C1 segment of cervical spinal cord (tissue), 14 donors: ENCODE data around the gene MSANTD3.
A peak's percentile ranks its signal among the peaks of the same experiment; 100 is the strongest.
"Not testable (repeated sequence)": the region's sequence is repeated elsewhere in the genome, so short reads cannot be mapped to it uniquely, and the experiment has no call there.

Source experiments
- DNase-seq, 14 donors: peaks; one replicate each; lab custom pipeline; 2025; lab: John Stamatoyannopoulos, UW

MSANTD3 gene

DNA sequence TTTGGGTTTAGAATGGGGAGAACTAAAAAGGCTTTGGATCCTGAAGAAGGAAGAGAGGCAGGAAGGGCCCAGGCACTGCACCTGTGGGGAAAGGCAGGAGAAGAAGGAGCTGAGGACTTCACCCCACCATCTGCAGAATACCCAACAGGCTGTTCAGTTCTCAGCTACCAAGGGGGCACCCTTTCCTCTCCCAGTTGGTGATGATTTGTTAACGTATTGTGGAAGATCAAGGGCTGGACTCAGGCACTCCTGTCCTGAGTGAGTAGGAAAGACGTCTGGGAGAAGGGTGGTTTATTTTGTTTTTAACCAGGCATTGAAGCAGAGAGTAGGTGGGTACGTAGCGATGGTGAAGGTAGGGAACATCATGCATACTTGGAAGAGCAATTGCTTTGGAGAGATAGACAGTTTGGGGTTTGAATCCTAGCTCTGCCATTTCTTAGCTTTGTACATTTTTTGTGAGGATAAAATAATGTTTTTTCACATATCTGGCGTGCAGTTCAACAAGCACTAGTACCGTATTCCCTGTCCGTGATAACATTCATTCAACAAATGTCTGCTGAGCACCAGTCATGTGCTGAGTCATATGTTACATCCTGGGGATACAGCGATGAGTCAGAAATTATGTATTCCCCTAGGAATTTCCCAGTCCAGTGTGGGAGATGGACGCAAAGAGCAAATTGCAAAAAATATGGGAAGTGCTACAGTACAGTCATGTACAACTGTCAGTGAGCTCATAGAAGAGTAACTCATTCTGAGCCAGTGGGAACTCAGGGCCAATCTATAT lies 2.1 kb downstream of the MSANTD3 start:
- DNase-seq: peak in 3 of 14 donors; percentile 1 to 36 (median 29)

DNA sequence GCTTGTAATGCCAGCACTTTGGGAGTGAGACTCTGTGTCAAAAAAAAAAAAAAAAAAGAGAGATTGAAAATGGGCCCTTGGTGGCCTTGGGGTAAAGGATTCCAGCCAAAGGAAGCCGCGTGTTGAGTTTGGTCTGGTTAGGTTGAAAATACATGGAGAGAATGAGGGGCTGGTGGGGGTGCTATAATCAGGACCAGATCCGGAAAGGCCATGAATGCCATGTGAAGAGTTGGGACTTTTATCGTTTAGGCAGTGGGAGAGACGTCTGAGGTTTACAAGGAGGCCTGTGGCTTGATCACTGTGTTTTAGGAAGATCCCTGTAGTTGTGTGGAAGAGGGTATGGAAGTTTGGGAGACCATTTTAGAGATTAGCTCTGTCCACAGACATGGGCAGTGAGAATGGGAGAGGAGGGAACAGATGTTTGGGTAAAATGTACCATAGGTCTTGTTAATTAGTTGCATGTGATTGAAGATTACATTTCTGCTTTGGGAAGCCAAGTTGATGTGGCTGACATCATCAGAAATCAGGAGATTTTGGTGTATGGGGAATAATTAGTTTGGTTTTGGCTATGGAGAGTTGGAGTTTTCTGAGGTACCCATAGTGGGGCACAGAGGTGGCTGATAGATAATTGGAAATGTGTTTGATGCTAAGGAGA lies 3.5 kb downstream of the MSANTD3 start:
- DNase-seq: no peak

GRCh38 chr9:100431886-100432285 lies 4.9 kb downstream of the MSANTD3 start:
- no peak for DNase-seq

DNA sequence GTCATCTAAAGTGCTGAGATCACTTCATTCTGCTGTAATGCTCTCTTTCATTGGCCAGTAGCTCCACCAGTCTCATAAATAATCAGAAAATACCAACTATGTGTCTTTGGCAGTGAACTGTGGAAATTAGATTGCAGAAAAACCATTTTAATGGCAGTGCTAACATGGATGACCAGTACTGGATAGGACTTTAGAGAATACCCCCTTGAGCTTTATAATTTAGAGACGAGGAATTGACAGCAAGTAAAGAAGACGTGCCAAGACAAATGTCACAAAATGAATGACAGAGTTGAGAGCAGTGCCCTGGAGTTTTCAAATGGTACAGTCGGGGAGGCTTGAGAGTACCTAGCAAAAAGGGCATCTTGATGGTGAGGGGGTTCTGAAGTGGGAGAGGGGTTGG lies 5.8 kb downstream of the MSANTD3 start:
- no peak for DNase-seq

DNA sequence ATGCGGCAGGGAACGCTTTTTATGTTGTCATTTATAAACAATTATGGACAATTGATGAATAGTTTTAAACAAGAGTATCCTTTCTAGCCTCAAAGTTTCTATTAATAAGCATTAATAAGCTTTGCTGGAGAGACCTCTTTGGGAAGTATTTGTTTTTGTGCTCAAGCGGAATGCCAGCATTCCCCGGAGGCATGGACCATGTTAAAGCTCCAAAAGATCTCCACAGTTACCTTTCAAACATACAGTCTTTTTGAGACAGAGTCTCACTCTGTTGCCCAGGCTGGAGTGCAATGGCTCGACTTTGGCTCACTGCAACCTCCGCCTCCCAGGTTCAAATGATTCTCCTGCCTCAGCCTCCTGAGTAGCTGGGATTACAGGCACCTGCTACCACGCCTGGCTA lies 9.6 kb downstream of the MSANTD3 start:
- no peak for DNase-seq

DNA sequence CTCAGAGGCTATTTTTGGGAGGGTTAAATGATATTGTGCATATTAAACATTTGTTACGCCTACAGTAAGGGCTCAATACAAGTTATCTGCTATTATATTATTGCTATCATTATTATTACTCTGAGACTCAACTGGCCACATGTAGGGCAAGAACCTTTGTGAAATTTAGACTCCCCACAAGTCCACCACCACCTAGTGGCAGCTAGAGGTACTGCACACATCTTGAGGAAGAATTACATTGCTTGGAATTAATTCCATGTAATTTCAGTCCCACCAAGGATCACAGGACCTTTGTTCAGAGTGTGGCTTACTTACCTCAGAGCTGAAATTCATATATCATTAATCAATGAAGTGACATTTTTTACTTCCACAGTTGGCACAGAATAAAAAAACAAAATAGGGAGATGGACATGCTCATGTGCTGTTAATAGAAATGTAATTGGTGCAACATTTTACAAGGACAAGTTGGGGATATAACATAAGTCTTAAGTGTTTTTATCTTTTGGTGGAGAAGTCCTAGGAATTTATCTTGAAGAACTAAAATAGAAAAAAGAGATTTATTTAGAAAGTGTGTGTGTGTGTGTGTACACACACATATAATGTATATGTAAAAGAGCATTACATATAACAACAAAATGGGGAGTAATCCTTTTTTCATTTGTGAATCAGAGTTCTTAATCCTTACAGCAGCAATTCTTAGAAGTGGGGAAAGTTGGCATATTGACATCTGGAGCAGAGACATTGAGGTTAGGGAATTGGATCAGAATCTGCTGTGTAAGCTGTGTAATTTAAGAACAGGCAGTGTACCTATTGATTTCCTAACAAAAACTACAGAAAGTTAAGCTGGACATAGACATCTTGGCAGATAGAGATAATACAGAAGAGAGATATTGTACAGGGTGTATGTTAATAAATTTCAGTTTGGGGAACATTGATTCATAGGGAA lies 11.2 kb downstream of the MSANTD3 start:
- DNase-seq: peak in 6 of 14 donors; percentile 19 to 32 (median 27)

- no peak for DNase-seq
Observed at GRCh38 chr9:100440071-100440470, 13.1 kb downstream of the MSANTD3 start.

- not testable (repeated sequence) for DNase-seq
Observed at GRCh38 chr9:100440487-100440886, 13.5 kb downstream of the MSANTD3 start.

DNA sequence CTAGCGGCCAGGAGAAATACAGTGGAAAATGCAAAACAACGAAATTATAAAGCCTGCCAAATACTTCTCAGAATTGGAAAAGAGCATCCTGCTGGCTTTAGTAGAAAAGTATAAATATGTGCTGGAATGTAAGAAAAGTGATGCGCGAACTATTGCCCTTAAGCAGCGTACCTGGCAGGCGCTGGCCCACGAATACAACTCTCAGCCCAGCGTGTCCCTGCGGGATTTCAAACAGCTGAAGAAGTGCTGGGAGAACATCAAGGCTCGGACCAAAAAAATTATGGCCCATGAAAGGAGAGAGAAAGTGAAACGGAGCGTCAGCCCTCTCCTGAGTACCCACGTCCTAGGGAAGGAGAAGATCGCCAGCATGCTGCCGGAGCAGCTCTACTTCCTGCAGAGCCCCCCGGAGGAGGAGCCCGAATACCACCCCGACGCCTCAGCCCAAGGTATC lies 15.0 kb downstream of the MSANTD3 start:
- DNase-seq: no peak

- DNase-seq: no peak
Observed at GRCh38 chr9:100443781-100444768, 17.1 kb downstream of the MSANTD3 start.

GRCh38 chr9:100445161-100445902 lies 18.4 kb downstream of the MSANTD3 start:
- DNase-seq: no peak

- no peak for DNase-seq
Observed at GRCh38 chr9:100445903-100446549, 19.1 kb downstream of the MSANTD3 start.

DNA sequence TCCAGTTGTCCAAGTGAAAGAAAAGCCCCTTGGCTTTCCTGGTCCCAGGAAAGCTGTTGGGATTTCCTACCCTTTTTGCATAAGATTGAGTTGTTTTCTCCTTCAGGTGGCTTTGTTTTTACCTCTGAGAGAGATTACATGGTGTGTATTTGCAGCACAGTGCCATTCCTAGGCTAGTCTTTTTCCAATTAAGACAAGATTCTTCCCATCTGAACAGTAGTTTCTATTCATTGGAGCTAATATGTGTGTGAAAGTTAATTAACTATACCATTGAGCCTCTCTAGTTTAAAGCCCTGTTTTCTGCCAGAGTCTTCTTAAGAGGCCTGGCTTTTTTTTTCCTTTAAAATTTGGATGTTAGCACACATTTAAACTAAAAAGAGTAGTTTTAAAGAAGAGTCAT lies 20.1 kb downstream of the MSANTD3 start:
- DNase-seq: no peak

- no peak for DNase-seq
Observed at GRCh38 chr9:100448266-100448665, 21.3 kb downstream of the MSANTD3 start.

DNA sequence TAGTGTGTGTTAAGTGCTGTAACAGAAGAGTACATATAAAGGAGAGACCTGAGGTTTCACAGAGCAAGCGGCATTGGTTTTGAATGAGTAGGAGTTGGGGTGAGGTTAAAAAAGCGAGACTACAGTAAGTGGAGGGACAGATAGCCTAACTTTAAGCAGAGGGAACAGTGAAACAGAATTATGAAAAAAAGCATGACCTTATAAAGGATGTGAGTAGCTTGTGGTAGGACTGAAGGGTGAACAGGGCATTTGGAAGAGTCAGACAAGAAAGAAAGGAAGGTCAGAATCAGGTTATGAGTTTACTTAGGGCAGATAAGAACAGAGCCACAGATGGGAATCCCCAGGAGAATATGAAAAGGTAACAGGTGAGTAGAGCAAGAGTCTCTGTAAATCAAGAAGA lies 22.5 kb downstream of the MSANTD3 start:
- DNase-seq: no peak

GRCh38 chr9:100452894-100453293 lies 26.0 kb downstream of the MSANTD3 start:
- DNase-seq: no peak

- DNase-seq: no peak
Observed at GRCh38 chr9:100455470-100455869, 28.5 kb downstream of the MSANTD3 start.

GRCh38 chr9:100457517-100457916 lies 30.6 kb downstream of the MSANTD3 start:
- DNase-seq: no peak

- DNase-seq: no peak
Observed at GRCh38 chr9:100459963-100460362, 33.0 kb downstream of the MSANTD3 start.

DNA sequence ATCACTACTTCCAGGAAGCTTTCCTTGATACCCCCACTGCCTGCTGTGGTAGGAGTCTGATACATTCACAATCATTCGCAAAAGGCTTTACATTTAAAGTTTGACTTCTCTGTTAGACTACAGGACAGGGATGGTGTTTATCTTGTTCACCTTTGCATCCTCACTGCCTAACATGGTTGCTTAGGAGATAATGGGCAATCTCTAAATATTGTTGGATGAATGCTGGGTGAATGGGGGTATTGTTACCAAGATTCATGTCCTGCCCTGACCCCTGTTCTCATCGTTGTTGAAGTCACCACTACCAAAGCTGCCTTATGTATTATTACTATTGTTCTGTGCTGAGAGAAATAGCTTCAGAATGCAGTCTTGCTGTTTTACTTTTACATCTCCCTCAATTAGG lies 38.3 kb downstream of the MSANTD3 start:
- no peak for DNase-seq
